Measurements from ENCODE around the gene SUPT6H.

GRCh38 chr17:28620010-28620409 lies 42.0 kb upstream of the SUPT6H start:
- TF ChIP-seq POLR2AphosphoS5 (IDR thresholded peaks at IDR 0.05) = no peak
- TF ChIP-seq CTCF (IDR thresholded peaks at IDR 0.05; ENCODE audit: poor library complexity, severe bottlenecking) = no peak
- no peak for TF ChIP-seq TAF1 (IDR thresholded peaks at IDR 0.05; ENCODE audit: low read depth)
- TF ChIP-seq REST (IDR thresholded peaks at IDR 0.05; ENCODE audit: borderline replicate concordance) = no peak
- TF ChIP-seq SMC3 (conservative IDR thresholded peaks at IDR 0.05; ENCODE audit: poor library complexity) = no peak
- TF ChIP-seq EZH2 (IDR thresholded peaks at IDR 0.05; ENCODE audit: borderline replicate concordance, insufficient read depth, low read length, poor library complexity, severe bottlenecking) = no peak
